ENCODE data around the gene FARP2.
A peak's percentile ranks its signal among the peaks of the same experiment; 100 is the strongest.
"Not testable (repeated sequence)": the region's sequence is repeated elsewhere in the genome, so short reads cannot be mapped to it uniquely, and the experiment has no call there.

FARP2 gene

DNA sequence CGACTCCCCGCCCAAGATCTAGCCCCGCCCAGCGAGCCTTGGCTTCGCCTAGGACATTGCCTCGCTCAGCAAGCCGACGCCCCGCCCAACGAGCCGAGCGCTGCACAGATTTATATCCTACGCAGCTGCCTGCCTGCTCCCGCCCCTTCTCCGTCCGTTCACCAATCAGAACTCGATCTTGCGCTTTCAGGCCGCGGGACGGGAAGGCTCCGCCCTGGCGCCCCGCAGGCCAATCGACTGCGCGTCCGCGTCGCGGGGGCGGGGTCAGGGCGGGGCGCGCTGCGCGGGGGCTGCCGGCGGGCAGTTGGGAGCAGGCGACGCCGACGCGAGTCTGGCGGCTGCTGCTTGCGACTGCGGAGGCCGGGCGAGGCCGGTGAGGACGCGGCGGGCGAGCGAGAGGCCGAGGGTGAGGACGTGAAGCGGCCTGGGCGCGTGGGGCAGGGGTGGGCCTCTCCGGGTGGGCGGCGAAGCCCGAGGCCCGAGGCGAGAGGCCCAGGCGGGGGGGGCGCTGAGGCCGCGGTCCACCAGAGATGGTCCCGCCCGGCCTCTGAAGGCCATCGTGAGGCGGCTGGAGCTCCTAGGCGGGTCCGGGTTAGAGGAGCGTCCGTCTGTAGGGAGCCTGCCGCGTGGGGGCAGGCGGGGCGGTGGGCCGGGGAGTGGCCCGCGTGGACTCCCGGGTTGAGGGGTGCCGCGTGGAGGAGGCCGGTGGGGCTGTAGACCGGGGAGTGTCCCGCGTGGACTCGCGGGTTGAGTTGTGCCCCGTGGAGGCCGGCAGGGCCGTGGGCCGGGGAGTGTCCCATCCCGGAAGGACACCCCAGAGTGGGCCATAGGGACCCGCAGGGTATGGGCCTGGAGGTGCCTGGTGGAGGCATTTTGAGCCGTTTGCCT, at the start of gene FARP2:
Gene FARP2 (plus strand): TSS at position 303 of the 888 bp plus-strand sequence. CDS start 16,823 bp downstream, outside the sequence.
- peak; percentile 92 for DNase-seq (ENCODE audit: low read depth, low spot score)

- no peak for DNase-seq (ENCODE audit: low read depth, low spot score)
Measured at GRCh38 chr2:241307055-241307454, 49.0 kb upstream of the FARP2 start.

- no peak for DNase-seq (ENCODE audit: low read depth, low spot score)
Measured at GRCh38 chr2:241308267-241308666, 47.8 kb upstream of the FARP2 start.

- DNase-seq (ENCODE audit: low read depth, low spot score): no peak
Measured at GRCh38 chr2:241308832-241309500, 47.1 kb upstream of the FARP2 start.

DNA sequence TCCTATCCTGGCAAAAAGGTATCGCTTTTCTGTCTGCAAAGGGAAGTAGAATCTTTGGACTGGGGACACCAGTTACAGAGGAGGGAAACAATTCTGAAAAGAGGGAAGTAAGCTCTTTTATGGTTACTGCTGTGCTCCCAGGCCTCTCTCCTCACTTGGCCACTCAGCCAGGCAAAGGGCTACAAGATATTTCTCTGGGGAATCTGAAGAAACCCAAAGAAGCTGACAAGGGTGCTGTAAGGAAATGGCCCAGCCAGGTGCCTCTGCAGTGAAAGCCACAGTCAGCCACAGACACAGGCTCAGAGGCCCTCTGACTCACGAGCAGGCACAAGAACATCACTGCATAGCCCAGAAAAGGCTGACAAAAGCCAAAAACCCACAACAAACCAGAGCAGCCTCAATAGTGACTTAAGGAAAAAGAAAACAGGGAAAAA, 46.4 kb upstream of the FARP2 start:
- peak; percentile 30 for DNase-seq (ENCODE audit: low read depth, low spot score)

- no peak for DNase-seq (ENCODE audit: low read depth, low spot score)
Measured at GRCh38 chr2:241310917-241311566, 45.0 kb upstream of the FARP2 start.

DNA sequence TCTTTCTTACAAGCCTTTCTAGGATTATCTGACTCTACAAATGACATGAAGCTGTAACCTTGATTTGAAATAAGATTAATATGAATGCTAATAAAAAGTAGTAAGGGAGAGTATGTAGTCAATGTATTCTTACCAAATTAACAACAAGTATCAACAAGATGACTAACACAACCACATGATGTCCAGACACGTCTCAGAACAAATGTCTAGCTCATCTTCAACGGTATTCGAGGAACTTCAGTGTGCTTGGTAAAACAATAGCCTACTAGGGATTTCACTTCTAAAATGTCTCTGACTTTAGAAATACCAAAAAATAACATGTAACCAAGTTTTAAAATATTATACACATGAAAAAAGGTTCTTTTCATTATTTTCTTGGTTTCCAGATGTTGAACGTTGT, 44.0 kb upstream of the FARP2 start:
- DNase-seq (ENCODE audit: low read depth, low spot score): no peak

DNA sequence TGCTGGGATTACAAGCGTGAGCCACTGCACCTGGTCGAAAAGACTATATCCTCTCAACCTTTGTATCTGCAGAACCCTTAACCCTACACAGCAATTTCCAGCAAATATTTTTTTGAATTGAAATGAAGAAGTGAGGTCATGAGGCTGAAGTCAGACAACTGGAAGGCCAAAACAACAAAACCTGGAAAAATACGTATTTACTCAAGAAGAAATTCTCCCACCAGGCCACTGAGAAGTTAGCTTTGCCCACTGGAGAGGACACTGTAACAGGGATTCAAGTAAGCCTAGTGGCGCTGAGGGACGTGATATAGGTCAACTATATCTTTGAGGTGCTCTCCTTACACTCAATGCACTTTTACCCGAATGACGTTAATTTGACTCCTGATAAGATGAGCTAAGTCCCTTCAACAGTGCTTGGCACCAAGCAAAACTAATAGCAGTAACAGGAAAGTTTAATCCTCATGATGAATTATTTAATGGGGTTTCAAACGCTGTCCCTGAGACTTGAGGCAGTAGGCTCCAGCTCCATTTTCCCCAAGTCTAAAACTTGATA, 42.5 kb upstream of the FARP2 start:
- DNase-seq (ENCODE audit: low read depth, low spot score): no peak

GRCh38 chr2:241314226-241315092, 41.6 kb upstream of the FARP2 start:
- DNase-seq (ENCODE audit: low read depth, low spot score): no peak

- peak; percentile 100 for DNase-seq (ENCODE audit: low read depth, low spot score)
Measured at GRCh38 chr2:241315093-241315878, 40.8 kb upstream of the FARP2 start, which contains the start of gene HDLBP. TSS of gene HDLBP (minus strand) at chr2:241315672. CDS start at chr2:241266869, 48,803 bp downstream.

GRCh38 chr2:241315879-241316631, 40.0 kb upstream of the FARP2 start, which contains the start of gene SEPTIN2:
TSS of gene SEPTIN2 (plus strand) at chr2:241315925. CDS start at chr2:241324233, 8,308 bp downstream.
- no peak for DNase-seq (ENCODE audit: low read depth, low spot score)

DNA sequence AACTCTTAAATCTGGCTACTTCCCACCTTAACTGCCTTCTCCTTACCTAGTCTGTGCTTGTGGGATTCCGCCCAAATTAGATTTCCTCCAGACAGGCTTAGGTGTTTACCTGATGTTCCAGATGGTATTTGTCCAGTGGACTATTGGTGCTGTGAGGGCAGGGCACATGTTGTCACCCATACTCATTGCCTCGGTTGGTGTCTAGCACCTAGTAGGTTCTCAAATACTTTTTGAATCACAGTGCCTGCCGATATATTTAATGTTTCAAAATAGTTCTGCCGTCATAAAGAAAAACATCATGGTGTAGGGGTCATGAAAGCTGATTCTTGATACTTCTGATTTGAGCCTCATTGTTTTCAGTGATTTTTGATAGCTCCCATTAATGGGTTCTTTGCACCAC, 39.3 kb upstream of the FARP2 start:
- no peak for DNase-seq (ENCODE audit: low read depth, low spot score)

DNA sequence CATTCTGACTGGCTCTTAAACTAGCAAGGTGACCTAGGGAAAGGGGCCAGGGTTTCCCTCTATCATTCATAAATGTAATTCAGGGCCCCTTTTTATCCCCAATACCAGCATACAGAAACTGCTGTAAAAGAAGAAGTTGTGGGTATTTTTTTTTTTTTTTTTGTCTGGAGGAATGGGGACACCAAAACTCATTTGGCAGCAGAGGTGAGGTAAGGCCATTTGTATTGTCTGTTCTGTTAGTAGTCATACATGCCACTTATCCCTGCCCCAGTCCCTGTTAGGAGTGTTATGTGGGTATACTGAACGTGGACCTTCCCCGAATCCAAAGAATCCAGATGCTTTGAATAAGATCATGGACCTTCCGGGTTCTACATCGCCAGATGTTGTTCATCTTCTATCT, 38.7 kb upstream of the FARP2 start:
- no peak for DNase-seq (ENCODE audit: low read depth, low spot score)

- not testable (repeated sequence) for DNase-seq (ENCODE audit: low read depth, low spot score)
Measured at GRCh38 chr2:241318830-241319229, 37.3 kb upstream of the FARP2 start.

DNA sequence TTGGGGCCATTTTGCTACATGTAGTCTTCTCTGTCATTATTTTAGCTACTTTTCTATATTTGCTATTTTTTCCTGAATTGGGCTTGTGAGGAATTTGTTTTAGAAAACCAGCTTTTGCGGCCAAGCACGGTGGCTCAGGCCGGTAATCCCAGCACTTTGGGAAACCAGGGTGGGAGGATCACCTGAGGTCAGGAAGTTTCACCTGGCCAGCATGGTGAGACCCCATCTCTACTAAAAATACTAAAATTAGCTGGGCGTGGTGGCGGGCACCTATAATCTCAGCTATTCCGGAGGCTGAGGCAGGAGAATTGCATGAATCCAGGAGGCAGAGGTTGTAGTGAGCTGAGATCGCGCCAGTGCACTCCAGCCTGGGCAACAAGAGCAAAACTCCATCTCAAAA, 35.7 kb upstream of the FARP2 start:
- no peak for DNase-seq (ENCODE audit: low read depth, low spot score)

- no peak for DNase-seq (ENCODE audit: low read depth, low spot score)
Measured at GRCh38 chr2:241321033-241321432, 35.1 kb upstream of the FARP2 start.

DNA sequence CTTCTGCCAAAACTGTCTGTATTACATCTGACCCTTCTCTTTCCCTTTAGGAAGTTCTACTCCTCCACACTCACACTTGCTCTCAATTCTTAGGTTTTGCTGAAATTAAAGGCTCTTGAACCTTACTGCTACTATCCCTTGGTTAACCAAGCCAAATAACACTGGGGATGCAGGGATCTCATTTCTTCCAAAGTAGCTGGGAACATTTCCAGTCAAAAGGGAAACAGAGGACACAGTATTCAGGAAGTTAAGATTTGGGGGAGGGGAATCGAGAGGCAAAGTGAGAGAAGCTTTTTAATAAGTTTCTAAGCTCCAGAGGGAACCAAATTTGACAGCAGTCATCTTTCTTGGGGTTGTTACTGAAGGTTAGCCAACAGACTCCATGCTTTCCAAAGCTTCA, 34.2 kb upstream of the FARP2 start:
- no peak for DNase-seq (ENCODE audit: low read depth, low spot score)

DNA sequence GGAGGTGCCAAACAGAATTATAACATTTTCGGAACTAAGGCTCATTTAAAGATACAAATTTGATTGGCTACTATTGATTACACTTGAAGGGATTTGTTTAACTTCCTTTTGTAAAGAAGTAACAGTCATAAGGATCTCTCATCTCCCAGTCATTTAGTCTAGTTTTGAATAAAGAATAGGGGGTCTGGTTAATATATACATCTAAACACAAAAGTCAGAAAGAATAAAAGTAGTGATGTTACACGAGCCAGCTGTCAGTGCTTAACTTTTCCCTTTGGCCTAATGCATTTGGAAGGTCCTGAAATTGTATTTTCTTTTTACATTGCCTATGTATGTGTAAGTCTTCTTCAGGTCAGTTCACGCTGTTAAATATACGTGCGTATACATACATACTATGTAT, 32.3 kb upstream of the FARP2 start:
- no peak for DNase-seq (ENCODE audit: low read depth, low spot score)

DNA sequence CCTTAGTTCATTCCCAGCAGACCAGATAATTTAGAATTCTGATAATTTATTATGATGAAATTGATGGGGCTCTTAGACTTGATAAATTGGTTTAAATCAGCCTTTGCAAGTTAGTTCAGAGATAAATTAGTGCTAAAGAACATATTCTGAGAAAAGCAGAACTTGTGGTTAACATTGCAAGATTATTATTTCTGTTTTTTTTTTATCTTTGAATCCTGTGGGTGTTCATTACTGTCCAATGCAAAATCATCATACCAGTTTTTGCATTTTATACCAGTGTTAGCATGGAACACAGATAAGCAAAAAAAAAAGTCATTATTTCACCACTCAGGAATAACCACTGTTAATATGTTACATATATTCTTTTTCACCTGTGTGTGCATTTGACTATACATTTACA, 31.3 kb upstream of the FARP2 start:
- DNase-seq (ENCODE audit: low read depth, low spot score): no peak
